Tibial nerve (tissue), 4 donors: Measurements from ENCODE around the gene FRMD4A.

ENCODE experiments used
- CTCF ChIP-seq, 5 experiments: fragments of 200-600 bp in 3 of 5; fragments of 450-650 bp in 2 of 5; sonication (generic) in 3 of 5; IDR thresholded peaks; one replicate each; pipeline ENCODE4 v1.5.1; 2016 to 2019; ENCODE audit warnings: antibody characterized with exemption in 5 of 5, mild to moderate bottlenecking in 3 of 5, moderate library complexity in 2 of 5
- EP300 ChIP-seq, 2 donors: sonication (generic); formaldehyde crosslinking; IDR thresholded peaks; one replicate each; pipeline ENCODE4 v1.6.1; 2017; ENCODE audit warnings: antibody characterized with exemption in 2 of 2, mild to moderate bottlenecking in 1 of 2

- no peak for TF ChIP-seq CTCF (IDR thresholded peaks at IDR 0.05)
- no peak for TF ChIP-seq EP300 (IDR thresholded peaks at IDR 0.05)
These were observed 22.7 kb upstream of the FRMD4A start for GRCh38 chr10:14353291-14353913.
